Measurements from ENCODE around the gene NOX3. TPM values are rescaled to one million over a fixed set of nuclear protein-coding genes. Genes with fewer than 3 reads are reported as not detected.

The NOX3 gene
- total RNA-seq, 1 experiment from 2014 or later: not detected

GRCh38 chr6:155404937-155405336 lies 50.7 kb downstream of the NOX3 start:
- DNase-seq (ENCODE audit: extremely low read depth, low read depth): no peak

GRCh38 chr6:155402656-155403304 lies 52.9 kb downstream of the NOX3 start:
- no peak for DNase-seq (ENCODE audit: extremely low read depth, low read depth)

- no peak for DNase-seq (ENCODE audit: extremely low read depth, low read depth)
Measured at GRCh38 chr6:155400654-155400965, 55.0 kb downstream of the NOX3 start.

GRCh38 chr6:155399745-155400653 lies 55.6 kb downstream of the NOX3 start:
- no peak for DNase-seq (ENCODE audit: extremely low read depth, low read depth)

- DNase-seq (ENCODE audit: extremely low read depth, low read depth): no peak
Measured at GRCh38 chr6:155399062-155399744, 56.4 kb downstream of the NOX3 start.

GRCh38 chr6:155398701-155399061 lies 57.0 kb downstream of the NOX3 start:
- no peak for DNase-seq (ENCODE audit: extremely low read depth, low read depth)

GRCh38 chr6:155398221-155398620 lies 57.4 kb downstream of the NOX3 start:
- DNase-seq (ENCODE audit: extremely low read depth, low read depth): no peak

GRCh38 chr6:155397172-155397705 lies 58.4 kb downstream of the NOX3 start:
- DNase-seq (ENCODE audit: extremely low read depth, low read depth): no peak

- no peak for DNase-seq (ENCODE audit: extremely low read depth, low read depth)
Measured at GRCh38 chr6:155396605-155397004, 59.0 kb downstream of the NOX3 start.

- no peak for DNase-seq (ENCODE audit: extremely low read depth, low read depth)
Measured at GRCh38 chr6:155395339-155395738, 60.3 kb downstream of the NOX3 start.

- DNase-seq (ENCODE audit: extremely low read depth, low read depth): no peak
Measured at GRCh38 chr6:155389130-155389529, 66.5 kb downstream of the NOX3 start.

GRCh38 chr6:155388591-155388990 lies 67.0 kb downstream of the NOX3 start:
- DNase-seq (ENCODE audit: extremely low read depth, low read depth): no peak

GRCh38 chr6:155387481-155387880 lies 68.2 kb downstream of the NOX3 start:
- DNase-seq (ENCODE audit: extremely low read depth, low read depth): no peak

GRCh38 chr6:155384321-155384952 lies 71.2 kb downstream of the NOX3 start:
- DNase-seq (ENCODE audit: extremely low read depth, low read depth): no peak

- DNase-seq (ENCODE audit: extremely low read depth, low read depth): no peak
Measured at GRCh38 chr6:155383913-155384312, 71.7 kb downstream of the NOX3 start.

- DNase-seq (ENCODE audit: extremely low read depth, low read depth): no peak
Measured at GRCh38 chr6:155382338-155382685, 73.3 kb downstream of the NOX3 start.

GRCh38 chr6:155381673-155382337 lies 73.8 kb downstream of the NOX3 start:
- DNase-seq (ENCODE audit: extremely low read depth, low read depth): no peak

GRCh38 chr6:155380666-155381332 lies 74.8 kb downstream of the NOX3 start:
- no peak for DNase-seq (ENCODE audit: extremely low read depth, low read depth)

- no peak for DNase-seq (ENCODE audit: extremely low read depth, low read depth)
Measured at GRCh38 chr6:155378724-155379123, 76.9 kb downstream of the NOX3 start.

- DNase-seq (ENCODE audit: extremely low read depth, low read depth): no peak
Measured at GRCh38 chr6:155378276-155378675, 77.4 kb downstream of the NOX3 start.

All from NCI-H460 (cell line).